GM06990 (cell line): ENCODE measurements around the gene MAGI2.

Experiments used
- DNase-seq: peaks from one replicate; pipeline ENCODE4 v3.0.0-alpha.2; 2011; ENCODE audit not compliant: insufficient read length; ENCODE audit errors: extremely low read depth
- H3K27me3 ChIP-seq: replicated peaks from 2 replicates; pipeline ENCODE4 v1.6.0; 2011; ENCODE audit warnings: low read length; ENCODE audit not compliant: control insufficient read depth, insufficient read depth
- H3K36me3 ChIP-seq: 2 replicates; pipeline ENCODE4 v1.5.1; 2011; ENCODE audit warnings: low read length; ENCODE audit not compliant: control insufficient read depth, insufficient read depth
- H3K4me3 ChIP-seq: replicated peaks from 2 replicates; pipeline ENCODE4 v1.5.1; 2011; ENCODE audit warnings: low read depth, mild to moderate bottlenecking, control low read depth, low read length
- TF ChIP-seq, protein P1 (sequence below): IDR thresholded peaks from 2 replicates; pipeline ENCODE4 v1.5.1; 2011; ENCODE audit warnings: low read length, control low read depth, mild to moderate bottlenecking, inconsistent platforms; ENCODE audit not compliant: insufficient read depth, poor library complexity, severe bottlenecking

Gene MAGI2

DNA sequence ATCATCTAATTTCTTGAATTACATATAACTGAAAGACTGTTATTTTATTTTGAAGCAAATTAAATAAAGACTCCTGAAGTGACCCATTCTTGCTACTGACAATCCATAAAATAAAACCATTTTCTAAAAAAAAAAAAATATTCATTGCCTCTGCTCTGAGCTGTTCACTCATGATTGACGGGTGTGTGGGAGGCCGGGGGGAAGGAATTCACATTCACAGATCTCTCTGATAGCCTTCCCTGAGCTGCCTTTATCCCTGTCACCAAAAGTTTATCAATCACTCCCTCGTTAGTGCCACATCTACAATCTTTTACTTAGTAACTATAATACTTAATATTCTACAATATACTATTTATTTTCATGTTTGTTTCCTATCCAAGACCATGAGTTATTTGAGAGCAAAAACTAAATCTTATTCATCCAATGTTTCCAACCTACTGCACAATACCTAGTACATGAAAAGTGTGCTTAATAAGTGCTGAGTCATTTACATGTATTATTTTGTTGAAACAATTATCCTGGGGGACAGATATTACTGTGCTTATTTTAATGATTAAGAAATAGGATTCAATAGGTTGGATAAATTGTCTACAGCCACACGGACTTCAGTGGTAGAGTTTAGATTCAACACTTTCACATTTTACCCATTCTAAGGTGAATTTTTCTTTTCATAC is 1036.2 kb downstream of the MAGI2 start:
- no peaks in the 10 kb centered on the region for H3K36me3 ChIP-seq
- no peak for DNase-seq
- no peaks in the 10 kb centered on the region for H3K27me3 ChIP-seq
- TF ChIP-seq, protein P1, sequence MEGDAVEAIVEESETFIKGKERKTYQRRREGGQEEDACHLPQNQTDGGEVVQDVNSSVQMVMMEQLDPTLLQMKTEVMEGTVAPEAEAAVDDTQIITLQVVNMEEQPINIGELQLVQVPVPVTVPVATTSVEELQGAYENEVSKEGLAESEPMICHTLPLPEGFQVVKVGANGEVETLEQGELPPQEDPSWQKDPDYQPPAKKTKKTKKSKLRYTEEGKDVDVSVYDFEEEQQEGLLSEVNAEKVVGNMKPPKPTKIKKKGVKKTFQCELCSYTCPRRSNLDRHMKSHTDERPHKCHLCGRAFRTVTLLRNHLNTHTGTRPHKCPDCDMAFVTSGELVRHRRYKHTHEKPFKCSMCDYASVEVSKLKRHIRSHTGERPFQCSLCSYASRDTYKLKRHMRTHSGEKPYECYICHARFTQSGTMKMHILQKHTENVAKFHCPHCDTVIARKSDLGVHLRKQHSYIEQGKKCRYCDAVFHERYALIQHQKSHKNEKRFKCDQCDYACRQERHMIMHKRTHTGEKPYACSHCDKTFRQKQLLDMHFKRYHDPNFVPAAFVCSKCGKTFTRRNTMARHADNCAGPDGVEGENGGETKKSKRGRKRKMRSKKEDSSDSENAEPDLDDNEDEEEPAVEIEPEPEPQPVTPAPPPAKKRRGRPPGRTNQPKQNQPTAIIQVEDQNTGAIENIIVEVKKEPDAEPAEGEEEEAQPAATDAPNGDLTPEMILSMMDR: no peak
- no peak overlapping the region for H3K4me3 ChIP-seq

DNA sequence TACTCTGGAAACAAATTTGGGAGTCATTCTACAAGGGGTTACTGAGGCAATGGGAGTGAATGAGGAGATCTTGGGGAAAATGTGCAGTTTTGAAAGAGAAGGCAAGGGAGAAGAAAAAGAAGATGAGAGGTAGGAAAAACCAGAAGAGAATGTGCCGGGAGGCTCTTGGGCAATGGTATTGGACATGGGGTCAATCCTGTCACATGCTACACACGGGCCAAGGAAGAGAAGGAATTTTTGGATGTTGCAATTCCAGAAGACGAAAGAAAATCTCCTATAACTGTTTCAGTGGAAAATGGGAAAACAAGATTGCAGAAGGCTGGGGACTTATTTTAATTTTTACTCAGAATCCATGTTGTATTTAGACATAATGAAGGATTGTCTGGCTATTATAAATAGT is 1039.9 kb downstream of the MAGI2 start:
- TF ChIP-seq, protein P1: no peak
- Histone ChIP-seq H3K4me3 (no peak overlapping the region), H3K36me3 (no peaks in the 10 kb centered on the region), H3K27me3 (no peaks in the 10 kb centered on the region)
- DNase-seq: no peak

DNA sequence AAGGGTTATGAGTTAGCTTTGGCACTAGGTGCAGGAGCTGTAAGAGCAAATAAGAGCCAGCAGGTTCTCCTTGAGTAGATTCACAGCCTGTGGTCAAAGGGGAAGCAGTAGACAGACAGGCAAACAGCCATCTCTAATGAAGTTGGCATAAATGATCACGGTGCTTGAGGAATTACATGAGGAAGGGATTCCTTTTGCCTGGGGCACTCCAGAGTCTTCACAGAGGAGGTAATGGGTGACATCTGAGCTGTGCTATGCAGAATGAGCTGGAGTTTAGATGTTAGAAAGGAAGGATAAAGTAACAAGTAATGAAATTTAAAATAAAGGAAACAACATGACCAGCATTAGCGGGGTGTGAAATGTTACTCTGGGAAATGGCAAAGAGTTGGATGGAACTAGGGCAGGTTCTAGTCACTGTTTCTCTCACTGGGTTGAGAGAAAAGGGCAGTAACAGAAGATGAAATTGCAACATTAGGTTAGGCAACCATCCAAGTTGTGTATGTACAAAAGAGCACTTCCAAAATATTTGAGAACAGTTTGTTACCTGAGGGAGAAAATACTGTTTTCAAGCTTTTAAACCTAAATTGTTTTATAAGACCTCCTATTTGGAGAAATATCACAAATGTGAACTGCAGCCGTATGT is 1041.1 kb downstream of the MAGI2 start:
- no peaks in the 10 kb centered on the region for H3K27me3 ChIP-seq
- no peak overlapping the region for H3K4me3 ChIP-seq
- H3K36me3 ChIP-seq: no peaks in the 10 kb centered on the region
- DNase-seq: no peak
- TF ChIP-seq, protein P1: no peak

DNA sequence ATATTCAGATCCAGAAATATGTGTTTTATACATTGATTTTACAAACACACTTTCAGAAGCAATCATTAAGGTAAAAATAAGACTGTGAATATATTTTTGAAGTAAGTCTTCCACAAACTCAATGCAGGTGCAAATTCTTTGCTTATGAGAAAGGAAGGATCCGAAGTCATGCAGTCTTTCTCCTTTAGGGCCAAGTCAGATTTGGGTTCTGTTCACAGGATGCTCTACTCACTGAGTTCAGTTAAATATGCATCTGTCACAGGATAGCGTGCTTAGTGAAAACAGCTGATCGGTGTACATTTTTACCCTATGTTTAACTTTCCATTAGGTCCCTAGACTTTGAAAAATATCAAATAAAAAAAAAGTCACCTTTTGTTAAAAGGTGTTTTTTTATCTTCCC is 1046.4 kb downstream of the MAGI2 start:
- Histone ChIP-seq H3K36me3 (no peaks in the 10 kb centered on the region), H3K4me3 (no peak overlapping the region), H3K27me3 (no peaks in the 10 kb centered on the region)
- TF ChIP-seq, protein P1: no peak
- no peak for DNase-seq

DNA sequence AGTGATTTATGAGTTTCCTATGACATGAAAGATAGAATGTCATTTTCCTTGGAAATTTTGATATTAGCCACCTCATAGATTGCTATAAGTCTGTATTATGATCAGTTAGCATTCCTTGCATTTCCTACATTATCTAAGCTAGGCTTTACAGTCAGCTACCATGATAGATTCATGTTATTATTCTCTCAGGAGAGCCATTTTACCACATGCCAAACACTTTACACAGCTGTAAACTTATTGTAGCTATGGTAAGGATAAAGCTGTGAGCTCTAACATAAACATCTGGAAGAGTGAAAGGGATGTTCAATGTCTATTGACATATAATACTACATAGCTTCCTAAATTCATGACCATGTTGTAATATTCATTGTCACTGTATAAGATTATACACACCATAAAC is 1046.9 kb downstream of the MAGI2 start:
- no peak for DNase-seq
- H3K4me3 ChIP-seq: no peak overlapping the region
- TF ChIP-seq, protein P1: no peak
- H3K27me3 ChIP-seq: no peaks in the 10 kb centered on the region
- H3K36me3 ChIP-seq: no peaks in the 10 kb centered on the region
